ENCODE results near the gene TSC22D4.

The TSC22D4 gene

GRCh38 chr7:100434297-100435144 lies 44.5 kb downstream of the TSC22D4 start:
- peaks cover 2% of the 10 kb centered on the region for H3K27me3 Mint-ChIP-seq
- H3K4me3 Mint-ChIP-seq = peak overlapping the region; percentile 94
- ATAC-seq = no peak
- H3K4me1 Mint-ChIP-seq = peaks cover 52% of the 10 kb centered on the region
- H3K27ac Mint-ChIP-seq = peak overlapping the region; percentile 94
- peaks cover 51% of the 10 kb centered on the region for H3K36me3 Mint-ChIP-seq (ENCODE audit: low read depth)
- DNase-seq = no peak
- peaks cover under 1% of the 10 kb centered on the region for H3K9me3 Mint-ChIP-seq

GRCh38 chr7:100433592-100434296 lies 45.3 kb downstream of the TSC22D4 start:
- Mint-ChIP-seq H3K27ac (peak overlapping the region; percentile 80), H3K27me3 (peaks cover 8% of the 10 kb centered on the region), H3K36me3 (ENCODE audit: low read depth) (peaks cover 56% of the 10 kb centered on the region), H3K4me1 (peaks cover 59% of the 10 kb centered on the region), H3K4me3 (peak overlapping the region; percentile 94), H3K9me3 (peaks cover 5% of the 10 kb centered on the region)
- DNase-seq (no peak), ATAC-seq (no peak)

DNA sequence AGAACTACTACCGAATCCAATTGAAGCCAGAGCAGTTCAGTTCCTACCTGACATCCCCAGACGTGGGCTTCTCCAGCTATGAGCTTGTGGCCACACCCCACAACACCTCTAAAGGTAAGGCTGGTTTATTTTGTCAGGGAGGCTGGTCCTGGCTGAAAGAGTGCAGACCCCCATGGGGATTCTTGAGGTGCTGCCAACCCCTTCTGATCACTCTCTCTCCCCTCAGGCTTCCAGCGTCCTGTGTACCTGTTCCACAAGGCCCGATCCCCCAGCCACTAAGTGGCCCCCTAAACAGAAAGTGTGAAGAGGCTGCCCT lies 45.8 kb downstream of the TSC22D4 start:
- peaks cover 10% of the 10 kb centered on the region for H3K27me3 Mint-ChIP-seq
- H3K4me1 Mint-ChIP-seq = peaks cover 65% of the 10 kb centered on the region
- no peak for ATAC-seq
- DNase-seq = no peak
- H3K36me3 Mint-ChIP-seq (ENCODE audit: low read depth) = peaks cover 58% of the 10 kb centered on the region
- H3K27ac Mint-ChIP-seq = peak overlapping the region; percentile 80
- H3K4me3 Mint-ChIP-seq = peak overlapping the region; percentile 94
- peaks cover 5% of the 10 kb centered on the region for H3K9me3 Mint-ChIP-seq

DNA sequence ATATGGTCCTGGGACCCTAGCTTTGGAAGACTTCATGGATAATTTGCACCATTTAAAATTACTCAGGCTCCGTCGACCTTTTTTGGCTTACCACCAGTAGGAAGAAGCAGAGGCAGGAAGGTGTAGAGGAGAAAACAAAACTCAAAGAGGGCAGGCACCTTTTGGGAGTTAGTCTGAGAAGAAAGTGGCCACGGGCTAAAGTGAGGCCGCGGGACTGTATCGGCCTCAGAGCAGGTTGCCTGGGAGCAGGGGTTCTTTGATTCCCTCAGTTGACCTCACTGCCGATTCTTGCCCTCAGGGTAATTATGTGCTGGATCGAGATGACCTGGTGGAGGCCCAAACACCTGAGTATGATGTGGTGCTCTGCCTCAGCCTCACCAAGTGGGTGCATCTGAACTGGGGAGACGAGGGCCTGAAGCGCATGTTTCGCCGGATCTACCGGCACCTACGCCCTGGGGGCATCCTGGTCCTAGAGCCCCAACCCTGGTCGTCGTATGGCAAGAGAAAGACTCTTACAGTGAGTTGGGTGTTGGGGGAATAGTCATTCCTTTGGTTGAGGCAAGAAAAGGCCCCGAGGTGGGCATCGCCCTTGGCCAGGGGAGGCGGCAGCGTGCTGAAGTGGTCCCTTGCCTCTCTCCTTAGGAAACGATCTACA lies 46.3 kb downstream of the TSC22D4 start:
- peak overlapping the region; percentile 88 for H3K4me3 Mint-ChIP-seq
- peaks cover 69% of the 10 kb centered on the region for H3K4me1 Mint-ChIP-seq
- H3K36me3 Mint-ChIP-seq (ENCODE audit: low read depth) = peaks cover 62% of the 10 kb centered on the region

DNA sequence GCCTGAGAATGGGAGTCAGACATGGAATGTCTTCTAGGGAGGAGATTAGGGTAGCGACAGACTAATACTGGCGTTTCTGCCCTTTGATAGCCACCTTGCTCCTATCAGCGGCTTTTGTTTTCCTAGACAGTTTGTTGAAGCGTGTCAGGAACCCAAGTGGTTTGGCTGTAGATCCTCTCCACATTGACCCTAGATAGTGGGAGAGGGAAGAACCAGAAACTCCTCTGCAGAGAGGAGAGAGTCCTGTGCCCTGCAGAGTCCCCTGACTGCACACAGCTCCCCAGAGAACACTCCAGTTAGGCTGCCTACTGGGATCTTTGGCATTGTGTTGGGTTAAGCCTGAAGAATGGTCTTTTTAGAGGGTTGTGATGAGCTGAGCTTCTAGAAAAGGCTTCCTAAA lies 47.0 kb downstream of the TSC22D4 start:
- H3K27me3 Mint-ChIP-seq = peaks cover 10% of the 10 kb centered on the region

More for the DNA sequence above, 46.3 kb downstream of the TSC22D4 start:
- ATAC-seq (no peak), DNase-seq (no peak)
- Mint-ChIP-seq H3K9me3 (peaks cover 5% of the 10 kb centered on the region), H3K27ac (peak overlapping the region; percentile 80), H3K27me3 (peaks cover 10% of the 10 kb centered on the region)

DNA sequence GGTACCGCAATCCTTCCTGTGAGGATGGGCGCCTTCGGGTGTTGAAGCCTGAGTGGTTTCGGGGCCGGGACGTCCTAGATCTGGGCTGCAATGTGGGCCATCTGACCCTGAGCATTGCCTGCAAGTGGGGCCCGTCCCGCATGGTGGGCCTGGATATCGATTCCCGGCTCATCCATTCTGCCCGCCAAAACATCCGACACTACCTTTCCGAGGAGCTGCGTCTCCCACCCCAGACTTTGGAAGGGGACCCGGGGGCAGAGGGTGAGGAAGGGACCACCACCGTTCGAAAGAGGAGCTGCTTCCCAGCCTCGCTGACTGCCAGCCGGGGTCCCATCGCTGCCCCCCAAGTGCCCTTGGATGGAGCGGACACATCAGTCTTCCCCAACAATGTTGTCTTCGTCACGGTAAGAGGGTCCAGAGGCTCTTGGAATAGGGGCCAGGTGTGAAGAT lies 47.7 kb downstream of the TSC22D4 start:
- no peak for ATAC-seq
- DNase-seq = no peak
- Mint-ChIP-seq H3K27me3 (peaks cover 10% of the 10 kb centered on the region), H3K9me3 (peaks cover 5% of the 10 kb centered on the region), H3K4me1 (peaks cover 66% of the 10 kb centered on the region), H3K27ac (peak overlapping the region; percentile 75), H3K4me3 (peak overlapping the region; percentile 88), H3K36me3 (ENCODE audit: low read depth) (peaks cover 61% of the 10 kb centered on the region)

More for the DNA sequence above, 47.0 kb downstream of the TSC22D4 start:
- ATAC-seq (no peak), DNase-seq (no peak)
- H3K4me3 Mint-ChIP-seq = peak overlapping the region; percentile 88
- H3K27ac Mint-ChIP-seq = peak overlapping the region; percentile 75
- H3K36me3 Mint-ChIP-seq (ENCODE audit: low read depth) = peaks cover 62% of the 10 kb centered on the region
- peaks cover 5% of the 10 kb centered on the region for H3K9me3 Mint-ChIP-seq
- H3K4me1 Mint-ChIP-seq = peaks cover 69% of the 10 kb centered on the region

GRCh38 chr7:100430493-100431285 lies 48.3 kb downstream of the TSC22D4 start:
- H3K4me3 Mint-ChIP-seq = peak overlapping the region; percentile 88
- peak; percentile 51 for DNase-seq
- H3K27me3 Mint-ChIP-seq = peaks cover 10% of the 10 kb centered on the region
- H3K27ac Mint-ChIP-seq = peak overlapping the region; percentile 90
- H3K36me3 Mint-ChIP-seq (ENCODE audit: low read depth) = peaks cover 59% of the 10 kb centered on the region
- peaks cover 5% of the 10 kb centered on the region for H3K9me3 Mint-ChIP-seq
- H3K4me1 Mint-ChIP-seq = peaks cover 64% of the 10 kb centered on the region
- no peak for ATAC-seq

DNA sequence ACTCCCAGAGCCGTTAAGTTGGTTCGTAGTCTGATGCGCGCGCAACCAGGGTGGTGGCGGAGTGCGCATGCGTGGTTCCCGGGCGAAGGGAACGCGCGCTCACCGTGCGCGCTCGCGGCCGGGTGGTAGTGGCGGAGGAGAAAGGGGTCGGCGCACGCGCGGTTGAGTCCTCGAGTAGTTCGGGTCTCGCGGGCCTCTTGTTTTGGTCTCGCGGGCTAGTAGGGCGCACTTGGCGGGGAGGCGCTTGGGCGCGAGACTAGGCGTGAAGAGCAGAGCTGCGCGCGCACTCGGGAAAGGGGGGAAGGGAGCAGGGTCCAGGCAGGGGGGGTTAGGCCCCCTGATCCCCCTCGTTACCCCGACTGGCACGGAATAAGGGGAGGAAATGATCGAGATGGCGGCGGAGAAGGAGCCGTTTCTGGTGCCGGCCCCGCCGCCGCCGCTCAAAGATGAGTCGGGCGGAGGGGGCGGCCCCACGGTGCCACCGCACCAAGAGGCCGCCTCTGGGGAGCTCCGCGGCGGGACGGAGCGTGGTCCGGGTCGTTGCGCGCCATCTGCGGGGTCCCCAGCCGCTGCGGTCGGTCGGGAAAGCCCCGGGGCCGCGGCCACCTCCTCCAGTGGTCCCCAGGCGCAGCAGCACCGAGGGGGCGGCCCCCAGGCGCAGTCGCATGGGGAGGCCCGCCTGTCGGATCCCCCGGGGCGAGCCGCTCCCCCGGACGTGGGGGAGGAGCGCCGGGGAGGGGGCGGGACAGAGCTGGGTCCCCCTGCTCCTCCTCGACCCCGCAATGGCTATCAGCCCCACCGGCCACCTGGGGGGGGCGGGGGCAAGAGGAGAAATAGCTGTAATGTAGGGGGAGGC lies 49.1 kb downstream of the TSC22D4 start, which contains the start of gene MEPCE:
Gene MEPCE, plus strand, starts transcription at position 195 of the 856 bp plus-strand sequence. Its CDS starts 188 bp downstream, at position 383.
- Mint-ChIP-seq H3K36me3 (ENCODE audit: low read depth) (peaks cover 53% of the 10 kb centered on the region), H3K27ac (peak within 1 kb of the TSS; percentile 100), H3K9me3 (peaks cover 5% of the 10 kb centered on the region), H3K27me3 (peaks cover 10% of the 10 kb centered on the region), H3K4me3 (peak within 1 kb of the TSS; percentile 99), H3K4me1 (peaks cover 61% of the 10 kb centered on the region)
- DNase-seq (peak; percentile 98), ATAC-seq (peak; percentile 42)

- DNase-seq (peak; percentile 100), ATAC-seq (peak; percentile 50)
- peaks cover 53% of the 10 kb centered on the region for H3K4me1 Mint-ChIP-seq
- H3K4me3 Mint-ChIP-seq = peak overlapping the region; percentile 99
- peaks cover 10% of the 10 kb centered on the region for H3K27me3 Mint-ChIP-seq
- peaks cover 5% of the 10 kb centered on the region for H3K9me3 Mint-ChIP-seq
- H3K27ac Mint-ChIP-seq = peak overlapping the region; percentile 100
- H3K36me3 Mint-ChIP-seq (ENCODE audit: low read depth) = peaks cover 45% of the 10 kb centered on the region
These were observed 49.9 kb downstream of the TSC22D4 start for GRCh38 chr7:100428967-100429636.

DNA sequence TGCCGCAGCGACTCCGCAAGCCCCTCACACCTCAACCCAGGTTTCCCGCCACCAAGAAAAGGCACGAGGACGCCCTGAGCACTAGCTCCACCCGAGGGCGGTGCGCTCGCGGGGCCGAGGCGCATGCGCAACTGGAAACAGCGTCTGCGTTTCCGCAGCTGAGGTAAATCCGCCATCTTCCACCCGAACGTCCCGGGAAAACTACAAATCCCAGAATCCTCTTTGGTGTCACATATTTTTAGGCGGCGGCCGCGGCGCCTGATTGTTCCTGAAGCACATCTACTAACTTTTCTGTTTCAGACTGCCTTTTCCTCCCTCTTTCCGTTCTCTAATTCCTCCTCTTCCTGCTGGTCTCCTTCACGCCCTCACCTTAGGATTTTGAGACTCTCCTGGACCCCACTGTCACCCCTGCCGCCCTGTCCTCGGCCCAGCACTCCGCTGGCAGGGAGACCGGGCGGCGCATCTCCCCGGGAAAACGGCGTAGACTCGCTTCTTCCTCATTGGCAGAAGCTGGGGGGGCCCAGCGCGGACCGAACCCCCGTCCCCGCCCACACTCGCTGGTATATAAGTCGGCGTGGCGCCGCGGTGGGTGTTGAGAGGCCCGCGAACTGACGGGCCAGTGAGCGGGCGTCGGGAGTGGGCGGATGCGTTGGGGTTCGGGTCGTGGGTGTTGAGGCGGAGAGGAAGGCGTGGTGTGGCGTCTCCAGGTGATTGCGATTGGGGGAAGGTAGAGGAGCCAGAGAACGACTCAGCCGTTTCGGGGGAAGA lies 50.6 kb downstream of the TSC22D4 start, which contains the start of gene ZCWPW1:
Gene ZCWPW1, minus strand, starts transcription at position 505 of the 768 bp plus-strand sequence. CDS start 8,054 bp downstream, outside the sequence.
- peak within 1 kb of the TSS; percentile 100 for H3K27ac Mint-ChIP-seq
- DNase-seq = peak; percentile 96
- peak; percentile 56 for ATAC-seq
- peaks cover 46% of the 10 kb centered on the region for H3K4me1 Mint-ChIP-seq
- peak within 1 kb of the TSS; percentile 99 for H3K4me3 Mint-ChIP-seq
- H3K27me3 Mint-ChIP-seq = peaks cover 10% of the 10 kb centered on the region
- H3K36me3 Mint-ChIP-seq (ENCODE audit: low read depth) = peaks cover 38% of the 10 kb centered on the region
- peaks cover 5% of the 10 kb centered on the region for H3K9me3 Mint-ChIP-seq

DNA sequence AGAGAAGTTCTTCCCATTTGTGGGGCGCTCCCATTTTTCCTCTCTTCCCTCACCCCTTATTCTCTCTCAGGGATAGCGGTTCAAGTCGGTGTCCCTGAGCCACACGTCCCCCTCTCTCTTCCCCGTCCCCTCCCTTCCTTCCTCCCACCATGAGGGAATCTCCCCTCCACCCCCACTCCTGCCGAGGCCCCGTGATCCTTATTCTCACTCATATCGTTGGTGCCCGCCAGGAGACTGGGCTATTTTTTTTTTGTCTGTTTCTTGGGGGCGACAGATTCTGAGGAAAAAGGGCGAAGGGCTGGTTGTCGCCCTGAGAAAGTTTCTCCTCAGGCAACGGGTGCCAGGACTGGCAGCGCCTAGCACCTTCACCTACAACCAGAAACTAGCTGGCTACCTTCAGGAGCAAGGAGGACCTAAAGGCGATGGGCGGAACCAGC lies 51.2 kb downstream of the TSC22D4 start:
- Mint-ChIP-seq H3K27me3 (peaks cover 10% of the 10 kb centered on the region), H3K4me1 (peaks cover 40% of the 10 kb centered on the region), H3K27ac (peak overlapping the region; percentile 100), H3K4me3 (peak overlapping the region; percentile 99), H3K36me3 (ENCODE audit: low read depth) (peaks cover 33% of the 10 kb centered on the region), H3K9me3 (peaks cover 5% of the 10 kb centered on the region)
- DNase-seq (no peak), ATAC-seq (no peak)

GRCh38 chr7:100426516-100426915 lies 52.5 kb downstream of the TSC22D4 start:
- DNase-seq (no peak), ATAC-seq (no peak)
- H3K4me1 Mint-ChIP-seq = peaks cover 27% of the 10 kb centered on the region
- no peak overlapping the region for H3K4me3 Mint-ChIP-seq
- peaks cover 20% of the 10 kb centered on the region for H3K36me3 Mint-ChIP-seq (ENCODE audit: low read depth)
- H3K27ac Mint-ChIP-seq = no peak overlapping the region
- H3K9me3 Mint-ChIP-seq = peaks cover 5% of the 10 kb centered on the region
- peaks cover 10% of the 10 kb centered on the region for H3K27me3 Mint-ChIP-seq
